Measurements from ENCODE around the gene TEAD1. TPM values are rescaled to one million over a fixed set of nuclear protein-coding genes. Genes with fewer than 3 reads are reported as not detected.
"Not testable (repeated sequence)": the region's sequence is repeated elsewhere in the genome, so short reads cannot be mapped to it uniquely, and the experiment has no call there.

The TEAD1 gene
- total and polyA plus RNA-seq, 2 experiments from 2014 or later = 24.5 to 103 TPM

- TF ChIP-seq ETS1 (IDR thresholded peaks at IDR 0.05) (no peak), STAT1 (IDR thresholded peaks at IDR 0.05; ENCODE audit: unreplicated experiment) (no peak), EZH2phosphoT487 (IDR thresholded peaks at IDR 0.05; ENCODE audit: unreplicated experiment) (no peak)
Measured at GRCh38 chr11:12757416-12757815, 83.2 kb downstream of the TEAD1 start (continued).

- Histone ChIP-seq H4K20me1 (replicated peaks; ENCODE audit: insufficient read depth) (peaks cover 57% of the 10 kb centered on the region), H3K79me2 (replicated peaks; ENCODE audit: insufficient read depth) (peaks cover 100% of the 10 kb centered on the region), H3K4me1 (ENCODE audit: insufficient read depth) (peaks cover 57% of the 10 kb centered on the region)
- not testable (repeated sequence) for ATAC-seq; H3K9me2 ChIP-seq (ENCODE audit: insufficient read depth); DNase-seq (ENCODE audit: low spot score); H3K27ac Mint-ChIP-seq; H3K4me2 ChIP-seq; H3F3A ChIP-seq (replicated peaks; ENCODE audit: low read depth); H2AFZ ChIP-seq; H3K27ac ChIP-seq (ENCODE audit: low read depth); H3K27me3 ChIP-seq (ENCODE audit: insufficient read depth); H3K4me3 Mint-ChIP-seq; H3K36me3 ChIP-seq (ENCODE audit: insufficient read depth); H3K4me3 ChIP-seq; H3K9me3 Mint-ChIP-seq; H3K27me3 Mint-ChIP-seq (ENCODE audit: insufficient read depth, low read depth, poor library complexity); H3K36me3 Mint-ChIP-seq (ENCODE audit: low read depth)
- peaks cover 71% of the 10 kb centered on the region for H3K4me1 Mint-ChIP-seq
Measured at GRCh38 chr11:12758117-12758516, 83.9 kb downstream of the TEAD1 start.

DNA sequence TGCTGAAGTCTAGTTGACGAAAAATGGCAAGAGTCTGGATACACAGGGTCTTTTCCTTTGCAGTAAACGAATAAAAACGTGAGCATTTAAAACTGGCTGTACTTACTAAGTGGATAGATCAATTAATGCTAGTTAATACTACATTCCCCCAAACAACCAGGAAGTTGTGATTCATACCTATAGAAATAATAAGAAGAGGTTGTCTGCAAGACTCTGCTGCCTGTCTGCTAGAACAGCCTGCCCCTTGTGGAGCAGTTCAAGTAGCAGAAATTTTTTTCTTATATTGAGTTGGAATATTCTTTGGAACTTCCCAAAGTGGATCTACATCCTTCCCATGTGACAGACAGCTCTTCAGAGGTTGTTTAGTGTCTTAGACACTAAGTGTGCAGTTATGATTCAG is 86.8 kb downstream of the TEAD1 start:
- no peak for DNase-seq (ENCODE audit: low spot score)
- Histone ChIP-seq H3K79me2 (replicated peaks; ENCODE audit: insufficient read depth) (peaks cover 96% of the 10 kb centered on the region), H2AFZ (no peak overlapping the region), H3K4me1 (ENCODE audit: insufficient read depth) (peaks cover 37% of the 10 kb centered on the region), H3K36me3 (ENCODE audit: insufficient read depth) (peaks cover 17% of the 10 kb centered on the region), H3K27me3 (ENCODE audit: insufficient read depth) (no peaks in the 10 kb centered on the region), H3F3A (replicated peaks; ENCODE audit: low read depth) (no peaks in the 10 kb centered on the region), H3K27ac (ENCODE audit: low read depth) (no peak overlapping the region), H3K4me2 (peak overlapping the region; percentile 43; the same call in 1 of the 2 replicates), H4K20me1 (replicated peaks; ENCODE audit: insufficient read depth) (peaks cover 70% of the 10 kb centered on the region), H3K4me3 (no peak overlapping the region), H3K9me2 (ENCODE audit: insufficient read depth) (no peaks in the 10 kb centered on the region)
- H3K27ac Mint-ChIP-seq = no peak overlapping the region
- no peak for ATAC-seq
- TF ChIP-seq CTCF (conservative IDR thresholded peaks at IDR 0.05; ENCODE audit: low read depth in 2 of 2) = peak in 1 of 2 experiments; percentile 34; a peak in 1 of 4 replicates
- no peak for TF ChIP-seq REST (IDR thresholded peaks at IDR 0.05; ENCODE audit: unreplicated experiment)
- no peaks in the 10 kb centered on the region for H3K9me3 Mint-ChIP-seq
- H3K4me3 Mint-ChIP-seq = no peak overlapping the region
- H3K36me3 Mint-ChIP-seq (ENCODE audit: low read depth) = peaks cover 17% of the 10 kb centered on the region
- H3K4me1 Mint-ChIP-seq = peaks cover 52% of the 10 kb centered on the region
- peaks cover 3% of the 10 kb centered on the region for H3K27me3 Mint-ChIP-seq (ENCODE audit: insufficient read depth, low read depth, poor library complexity)
